Neural cell (in vitro differentiated cells): Measurements from ENCODE around the gene JAKMIP3.

Source experiments
- EP300 ChIP-seq: fragments of 450-650 bp; conservative IDR thresholded peaks from 2 replicates; pipeline ENCODE4 v1.6.1; 2014; ENCODE audit warnings: antibody characterized with exemption, mild to moderate bottlenecking, moderate library complexity; ENCODE audit not compliant: poor library complexity, severe bottlenecking
- EZH2 ChIP-seq: fragments of 200-600, 300-800 bp; shearing (Covaris generic), sonication (generic); IDR thresholded peaks from 2 replicates; pipeline ENCODE4 v1.6.1; 2014; ENCODE audit warnings: antibody characterized with exemption, low read length, borderline replicate concordance, mild to moderate bottlenecking; ENCODE audit not compliant: insufficient read depth, poor library complexity, severe bottlenecking
- RAD21 ChIP-seq: fragments of 450-650 bp; conservative IDR thresholded peaks from 2 replicates; pipeline ENCODE4 v1.6.1; 2014; ENCODE audit warnings: antibody characterized with exemption, mild to moderate bottlenecking, moderate library complexity
- SMC3 ChIP-seq: fragments of 450-650 bp; conservative IDR thresholded peaks from 2 replicates; pipeline ENCODE4 v1.6.1; 2014; ENCODE audit warnings: antibody characterized with exemption, mild to moderate bottlenecking, moderate library complexity; ENCODE audit not compliant: poor library complexity
- TAF1 ChIP-seq: IDR thresholded peaks from 2 replicates; pipeline ENCODE4 v1.6.1; 2012; ENCODE audit warnings: low read depth
- TF ChIP-seq, protein P1 (sequence below): fragments of 450-650 bp; IDR thresholded peaks from 2 replicates; pipeline ENCODE4 v1.5.1; 2014; ENCODE audit warnings: antibody characterized with exemption, mild to moderate bottlenecking, moderate library complexity; ENCODE audit not compliant: poor library complexity, severe bottlenecking
- TF ChIP-seq, protein P2 (sequence below): IDR thresholded peaks from 2 replicates; pipeline ENCODE4 v1.6.1; 2012; ENCODE audit warnings: borderline replicate concordance

GRCh38 chr10:132036153-132036886 is 29.4 kb upstream of the JAKMIP3 start:
- TF ChIP-seq, protein P1, sequence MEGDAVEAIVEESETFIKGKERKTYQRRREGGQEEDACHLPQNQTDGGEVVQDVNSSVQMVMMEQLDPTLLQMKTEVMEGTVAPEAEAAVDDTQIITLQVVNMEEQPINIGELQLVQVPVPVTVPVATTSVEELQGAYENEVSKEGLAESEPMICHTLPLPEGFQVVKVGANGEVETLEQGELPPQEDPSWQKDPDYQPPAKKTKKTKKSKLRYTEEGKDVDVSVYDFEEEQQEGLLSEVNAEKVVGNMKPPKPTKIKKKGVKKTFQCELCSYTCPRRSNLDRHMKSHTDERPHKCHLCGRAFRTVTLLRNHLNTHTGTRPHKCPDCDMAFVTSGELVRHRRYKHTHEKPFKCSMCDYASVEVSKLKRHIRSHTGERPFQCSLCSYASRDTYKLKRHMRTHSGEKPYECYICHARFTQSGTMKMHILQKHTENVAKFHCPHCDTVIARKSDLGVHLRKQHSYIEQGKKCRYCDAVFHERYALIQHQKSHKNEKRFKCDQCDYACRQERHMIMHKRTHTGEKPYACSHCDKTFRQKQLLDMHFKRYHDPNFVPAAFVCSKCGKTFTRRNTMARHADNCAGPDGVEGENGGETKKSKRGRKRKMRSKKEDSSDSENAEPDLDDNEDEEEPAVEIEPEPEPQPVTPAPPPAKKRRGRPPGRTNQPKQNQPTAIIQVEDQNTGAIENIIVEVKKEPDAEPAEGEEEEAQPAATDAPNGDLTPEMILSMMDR, result no peak
- TF ChIP-seq EZH2 (no peak), SMC3 (no peak), EP300 (no peak), RAD21 (peak; percentile 10), TAF1 (peak; percentile 60)
- TF ChIP-seq, protein P2, sequence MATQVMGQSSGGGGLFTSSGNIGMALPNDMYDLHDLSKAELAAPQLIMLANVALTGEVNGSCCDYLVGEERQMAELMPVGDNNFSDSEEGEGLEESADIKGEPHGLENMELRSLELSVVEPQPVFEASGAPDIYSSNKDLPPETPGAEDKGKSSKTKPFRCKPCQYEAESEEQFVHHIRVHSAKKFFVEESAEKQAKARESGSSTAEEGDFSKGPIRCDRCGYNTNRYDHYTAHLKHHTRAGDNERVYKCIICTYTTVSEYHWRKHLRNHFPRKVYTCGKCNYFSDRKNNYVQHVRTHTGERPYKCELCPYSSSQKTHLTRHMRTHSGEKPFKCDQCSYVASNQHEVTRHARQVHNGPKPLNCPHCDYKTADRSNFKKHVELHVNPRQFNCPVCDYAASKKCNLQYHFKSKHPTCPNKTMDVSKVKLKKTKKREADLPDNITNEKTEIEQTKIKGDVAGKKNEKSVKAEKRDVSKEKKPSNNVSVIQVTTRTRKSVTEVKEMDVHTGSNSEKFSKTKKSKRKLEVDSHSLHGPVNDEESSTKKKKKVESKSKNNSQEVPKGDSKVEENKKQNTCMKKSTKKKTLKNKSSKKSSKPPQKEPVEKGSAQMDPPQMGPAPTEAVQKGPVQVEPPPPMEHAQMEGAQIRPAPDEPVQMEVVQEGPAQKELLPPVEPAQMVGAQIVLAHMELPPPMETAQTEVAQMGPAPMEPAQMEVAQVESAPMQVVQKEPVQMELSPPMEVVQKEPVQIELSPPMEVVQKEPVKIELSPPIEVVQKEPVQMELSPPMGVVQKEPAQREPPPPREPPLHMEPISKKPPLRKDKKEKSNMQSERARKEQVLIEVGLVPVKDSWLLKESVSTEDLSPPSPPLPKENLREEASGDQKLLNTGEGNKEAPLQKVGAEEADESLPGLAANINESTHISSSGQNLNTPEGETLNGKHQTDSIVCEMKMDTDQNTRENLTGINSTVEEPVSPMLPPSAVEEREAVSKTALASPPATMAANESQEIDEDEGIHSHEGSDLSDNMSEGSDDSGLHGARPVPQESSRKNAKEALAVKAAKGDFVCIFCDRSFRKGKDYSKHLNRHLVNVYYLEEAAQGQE, result peak; percentile 33
